HG03045 (cell line): Measurements from ENCODE around the gene LBHD1.
"Not testable (repeated sequence)": the region's sequence is repeated elsewhere in the genome, so short reads cannot be mapped to it uniquely, and the experiment has no call there.

ENCODE experiments used
- ATAC-seq: cut with Tn5 transposase; IDR thresholded peaks from one replicate; pipeline ENCODE4 v1.9.1; 2021; ENCODE audit warnings: mild to moderate bottlenecking, moderate library complexity; ENCODE audit not compliant: unreplicated experiment

LBHD1 gene

GRCh38 chr11:62621567-62622470 is 50.2 kb downstream of the LBHD1 start, which contains the start of gene B3GAT3:
Gene B3GAT3, minus strand, starts transcription at chr11:62621986. Its CDS starts 39 bp downstream, at chr11:62621947.
- ATAC-seq, result peak; percentile 94

GRCh38 chr11:62621027-62621566 is 51.0 kb downstream of the LBHD1 start:
- no peak for ATAC-seq

GRCh38 chr11:62616957-62617356 is 55.1 kb downstream of the LBHD1 start:
- not testable (repeated sequence) for ATAC-seq

- ATAC-seq, result no peak
Observed at GRCh38 chr11:62615521-62615920, 56.5 kb downstream of the LBHD1 start.

GRCh38 chr11:62614275-62614674 is 57.8 kb downstream of the LBHD1 start:
- ATAC-seq, result no peak

- no peak for ATAC-seq
Observed at GRCh38 chr11:62613291-62613778, 58.7 kb downstream of the LBHD1 start.
